ENCODE data around the gene C4A.
A peak's percentile ranks its signal among the peaks of the same experiment; 100 is the strongest.
"Not testable (repeated sequence)": the region's sequence is repeated elsewhere in the genome, so short reads cannot be mapped to it uniquely, and the experiment has no call there.

Gene C4A

GRCh38 chr6:31961616-31962015 is 20.2 kb upstream of the C4A start:
- no peak for DNase-seq

GRCh38 chr6:31963921-31964320 is 17.9 kb upstream of the C4A start:
- DNase-seq = no peak

- no peak for DNase-seq
These were observed 16.2 kb upstream of the C4A start for GRCh38 chr6:31965700-31966099.

GRCh38 chr6:31966506-31966905 is 15.4 kb upstream of the C4A start:
- DNase-seq = no peak

GRCh38 chr6:31966997-31967925 is 14.6 kb upstream of the C4A start:
- DNase-seq = no peak

GRCh38 chr6:31967926-31968320 is 13.9 kb upstream of the C4A start:
- no peak for DNase-seq

GRCh38 chr6:31968326-31968725 is 13.5 kb upstream of the C4A start:
- DNase-seq = no peak

- no peak for DNase-seq
These were observed 12.8 kb upstream of the C4A start for GRCh38 chr6:31968791-31969711.

GRCh38 chr6:31969712-31970603 is 11.9 kb upstream of the C4A start:
- no peak for DNase-seq

- no peak for DNase-seq
These were observed 11.1 kb upstream of the C4A start for GRCh38 chr6:31970604-31971271.

- DNase-seq = no peak
These were observed 10.4 kb upstream of the C4A start for GRCh38 chr6:31971279-31971992.

GRCh38 chr6:31971993-31972708 is 9.7 kb upstream of the C4A start, which contains the start of gene DXO:
DXO (minus strand) TSS chr6:31972138; CDS start chr6:31971675, 463 bp downstream.
- peak; percentile 98 to 99 for DNase-seq

- no peak for DNase-seq
These were observed 9.0 kb upstream of the C4A start for GRCh38 chr6:31972709-31973350.

- not testable (repeated sequence) for DNase-seq
These were observed 5.8 kb upstream of the C4A start for GRCh38 chr6:31976065-31976464.

GRCh38 chr6:31977816-31978431 is 3.9 kb upstream of the C4A start:
- DNase-seq = no peak

- DNase-seq = no peak
These were observed 3.0 kb upstream of the C4A start for GRCh38 chr6:31978831-31979230.

GRCh38 chr6:31979238-31979898 is 2.5 kb upstream of the C4A start:
- no peak for DNase-seq

GRCh38 chr6:31980195-31980876 is 1.5 kb upstream of the C4A start:
- not testable (repeated sequence) for DNase-seq
